Kidney tubule cell (primary cell): Measurements from ENCODE around the gene ARMC2.
"Not testable (repeated sequence)": the region's sequence is repeated elsewhere in the genome, so short reads cannot be mapped to it uniquely, and the experiment has no call there.

Source experiments
- DNase-seq: peaks from one replicate; pipeline ENCODE4 v3.0.0-alpha.2; 2018; ENCODE audit warnings: low spot score

The ARMC2 gene

GRCh38 chr6:108848116-108848868, at the start of gene ARMC2:
TSS of gene ARMC2 (plus strand) at chr6:108848422. CDS start at chr6:108854268, 5,846 bp downstream.
- peak; percentile 92 for DNase-seq

GRCh38 chr6:108798670-108799353, 49.4 kb upstream of the ARMC2 start:
- peak; percentile 33 for DNase-seq

- DNase-seq: no peak
These were observed 48.9 kb upstream of the ARMC2 start for GRCh38 chr6:108799354-108799717.

GRCh38 chr6:108799791-108800190, 48.4 kb upstream of the ARMC2 start:
- DNase-seq: no peak

GRCh38 chr6:108800427-108800864, 47.8 kb upstream of the ARMC2 start:
- DNase-seq: peak; percentile 25

- no peak for DNase-seq
These were observed 46.9 kb upstream of the ARMC2 start for GRCh38 chr6:108801366-108801765.

- DNase-seq: no peak
These were observed 44.2 kb upstream of the ARMC2 start for GRCh38 chr6:108803982-108804490.

- no peak for DNase-seq
These were observed 43.3 kb upstream of the ARMC2 start for GRCh38 chr6:108804956-108805355.

- peak; percentile 30 for DNase-seq
These were observed 42.5 kb upstream of the ARMC2 start for GRCh38 chr6:108805611-108806167.

GRCh38 chr6:108806171-108806570, 42.1 kb upstream of the ARMC2 start:
- no peak for DNase-seq

GRCh38 chr6:108806665-108807064, 41.6 kb upstream of the ARMC2 start:
- peak; percentile 31 for DNase-seq

GRCh38 chr6:108807928-108808327, 40.3 kb upstream of the ARMC2 start:
- no peak for DNase-seq

- no peak for DNase-seq
These were observed 39.0 kb upstream of the ARMC2 start for GRCh38 chr6:108809211-108809610.

GRCh38 chr6:108810057-108810643, 38.1 kb upstream of the ARMC2 start:
- no peak for DNase-seq

- no peak for DNase-seq
These were observed 36.7 kb upstream of the ARMC2 start for GRCh38 chr6:108811490-108811889.

- not testable (repeated sequence) for DNase-seq
These were observed 35.0 kb upstream of the ARMC2 start for GRCh38 chr6:108813218-108813617.

GRCh38 chr6:108817276-108817675, 30.9 kb upstream of the ARMC2 start:
- DNase-seq: not testable (repeated sequence)

- DNase-seq: no peak
These were observed 28.2 kb upstream of the ARMC2 start for GRCh38 chr6:108820006-108820405.

- no peak for DNase-seq
These were observed 25.8 kb upstream of the ARMC2 start for GRCh38 chr6:108822401-108822800.

GRCh38 chr6:108825326-108825725, 22.9 kb upstream of the ARMC2 start:
- DNase-seq: no peak

- no peak for DNase-seq
These were observed 17.1 kb upstream of the ARMC2 start for GRCh38 chr6:108831104-108831503.

GRCh38 chr6:108832738-108833137, 15.5 kb upstream of the ARMC2 start:
- no peak for DNase-seq
